Endothelial cell of umbilical vein (primary cell): ENCODE measurements around the gene ST8SIA1. TPM values are rescaled to one million over a fixed set of nuclear protein-coding genes. Genes with fewer than 3 reads are reported as not detected.

Experiments used
- BruUV-seq: library from RNA; stranded (reverse); fragments of 400-500 nt; replicated peaks from 2 replicates; lab custom pipeline; 2021; lab: Mats Ljungman, UMichigan
- CTCF ChIA-PET: fragments of 300-600, 350-600 bp; sonication (Branson Sonifier 250); formaldehyde crosslinking; loops from one replicate; lab custom pipeline; 2021; ENCODE audit warnings: antibody characterized with exemption, inconsistent platforms; lab: Charles Lee
- POLR2A ChIA-PET: fragments of 300-600, 350-600 bp; sonication (Branson Sonifier 250); formaldehyde crosslinking; loops from one replicate; lab custom pipeline; 2021; ENCODE audit warnings: antibody characterized with exemption, inconsistent platforms; lab: Charles Lee
- DNase-seq: peaks from one replicate; pipeline ENCODE4 v3.0.0-alpha.2; 2011; ENCODE audit warnings: low read depth, low spot score
- FAIRE-seq: peaks from 2 replicates; lab custom pipeline; 2011; peaks lifted over from hg19 to GRCh38; lab: Jason Lieb, UNC
- H2AFZ ChIP-seq: 2 replicates; pipeline ENCODE4 v1.6.0; 2012; ENCODE audit warnings: low read depth, low read length, control low read depth, inconsistent platforms
- H3K27ac ChIP-seq: 2 replicates; pipeline ENCODE4 v1.5.1; 2011; ENCODE audit warnings: low read depth, mild to moderate bottlenecking, control low read depth, low read length, moderate library complexity; ENCODE audit not compliant: insufficient read depth
- H3K27me3 ChIP-seq, 2 experiments: 2 replicates each; pipeline versions ENCODE4 v1.6.0 to v1.6.1; 2011; ENCODE audit warnings: low read length in 2 of 2, mixed read lengths in 1 of 2; ENCODE audit not compliant: control insufficient read depth in 2 of 2, insufficient read depth in 2 of 2
- H3K36me3 ChIP-seq, 2 experiments: 2 replicates in 1 of 2; 3 replicates in 1 of 2; pipeline ENCODE4 v1.5.1; 2011; ENCODE audit warnings: low read length in 2 of 2, mild to moderate bottlenecking in 1 of 2, moderate library complexity in 1 of 2; ENCODE audit not compliant: control insufficient read depth in 2 of 2, insufficient read depth in 2 of 2; ENCODE audit errors: extremely low read depth in 1 of 2
- H3K4me1 ChIP-seq: 3 replicates; pipeline ENCODE4 v1.5.1; 2011; ENCODE audit warnings: mild to moderate bottlenecking, low read length; ENCODE audit not compliant: control insufficient read depth, insufficient read depth; ENCODE audit errors: extremely low read depth
- H3K4me2 ChIP-seq: 2 replicates; pipeline ENCODE4 v1.6.1; 2011; ENCODE audit warnings: low read length, control low read depth, mixed read lengths; ENCODE audit not compliant: insufficient read depth
- H3K4me3 ChIP-seq, 3 experiments: fragments of 200-600 bp in 1 of 3; sonication (generic), shearing (Covaris generic) in 1 of 3; replicated peaks in 1 of 3; 2 replicates each; pipeline ENCODE4 v1.5.1; 2011 to 2016; ENCODE audit warnings: control low read depth in 3 of 3, low read length in 3 of 3, mild to moderate bottlenecking in 2 of 3, inconsistent platforms in 1 of 3, low read depth in 1 of 3, moderate library complexity in 1 of 3; ENCODE audit not compliant: insufficient read depth in 1 of 3
- H3K79me2 ChIP-seq: 2 replicates; pipeline ENCODE4 v1.6.0; 2012; ENCODE audit warnings: low read length, inconsistent platforms; ENCODE audit not compliant: control insufficient read depth, insufficient read depth
- H3K9ac ChIP-seq: replicated peaks from 2 replicates; pipeline ENCODE3; 2011; ENCODE audit warnings: low read length, control low read depth; ENCODE audit not compliant: insufficient read depth; ENCODE audit errors: extremely low read depth
- H3K9me1 ChIP-seq: replicated peaks from 3 replicates; pipeline ENCODE4 v1.6.0; 2011; ENCODE audit warnings: mild to moderate bottlenecking, low read length; ENCODE audit not compliant: control insufficient read depth, insufficient read depth; ENCODE audit errors: extremely low read depth
- H3K9me3 ChIP-seq: replicated peaks from 2 replicates; pipeline ENCODE4 v1.5.1; 2012; ENCODE audit warnings: low read length, inconsistent platforms; ENCODE audit not compliant: control insufficient read depth, insufficient read depth
- H4K20me1 ChIP-seq: replicated peaks from 2 replicates; pipeline ENCODE3; 2011; ENCODE audit warnings: mild to moderate bottlenecking, low read length; ENCODE audit not compliant: control insufficient read depth, insufficient read depth; ENCODE audit errors: extremely low read depth
- EZH2 ChIP-seq: IDR thresholded peaks from 2 replicates; pipeline ENCODE4 v1.6.1; 2012; ENCODE audit warnings: borderline replicate concordance, low read depth, mild to moderate bottlenecking, moderate library complexity, low read length, inconsistent platforms; ENCODE audit not compliant: severe bottlenecking
- FOS ChIP-seq: IDR thresholded peaks from 2 replicates; pipeline ENCODE4 v1.6.1; 2011; ENCODE audit warnings: mild to moderate bottlenecking, low read length, moderate library complexity, borderline replicate concordance; ENCODE audit not compliant: insufficient read depth
- GATA2 ChIP-seq: IDR thresholded peaks from 2 replicates; pipeline ENCODE4 v1.7.0; 2011; ENCODE audit warnings: low read depth, mild to moderate bottlenecking, moderate library complexity, mixed read lengths, low read length; ENCODE audit not compliant: insufficient read length, insufficient read depth
- JUN ChIP-seq: IDR thresholded peaks from 2 replicates; pipeline ENCODE4 v1.6.1; 2011; ENCODE audit warnings: borderline replicate concordance, low read depth; ENCODE audit not compliant: insufficient read length, insufficient read depth
- MYC ChIP-seq: IDR thresholded peaks from one replicate; pipeline ENCODE4 v1.6.1; 2011; ENCODE audit warnings: mild to moderate bottlenecking, low read depth, low read length
- POLR2A ChIP-seq: IDR thresholded peaks from 2 replicates; pipeline ENCODE4 v1.6.1; 2012; ENCODE audit warnings: low read depth, mild to moderate bottlenecking, control low read depth, low read length
- POLR2AphosphoS5 ChIP-seq: IDR thresholded peaks from 2 replicates; pipeline ENCODE4 v1.6.1; 2012; ENCODE audit warnings: low read depth, mild to moderate bottlenecking, control low read depth, low read length, moderate library complexity; ENCODE audit not compliant: insufficient read depth
- dilution Hi-C: fragments of 300-500 bp; cut with MboI; formaldehyde crosslinking; loops from one replicate; pipeline ENCODE4 v1.15.0; 2019; ENCODE audit warnings: low sequenced_read_pairs; ENCODE audit not compliant: extremely low pct_ligation_motif_present
- intact Hi-C: fragments of 100-400 bp; cut with micrococcal nuclease; formaldehyde crosslinking; loops from one replicate; pipeline ENCODE4 v1.10.0; 2022
- polyA plus RNA-seq, 4 experiments: library from polyadenylated mRNA; depleted of rRNA in 3 of 4; stranded (reverse) in 3 of 4; unstranded in 1 of 4; fragments of >200 nt; gene quantifications; 2 replicates each; pipeline versions ENCODE4 v1.2.1 to v1.2.3, GENCODE V29; 2011 to 2012; ENCODE audit warnings: missing spikeins in 1 of 4
- total RNA-seq: library from RNA; stranded (reverse); gene quantifications from 2 replicates; pipeline ENCODE4 v1.2.3, GENCODE V29; 2021
- TF ChIP-seq, protein P1 (sequence below), 2 donors: IDR thresholded peaks; 1 replicate in 1 of 2; 2 replicates in 1 of 2; pipeline ENCODE4 v1.5.1; 2011; ENCODE audit warnings: low read length in 2 of 2, mild to moderate bottlenecking in 2 of 2, moderate library complexity in 2 of 2, control low read depth in 1 of 2, inconsistent platforms in 1 of 2, low read depth in 1 of 2; ENCODE audit not compliant: insufficient read depth in 1 of 2; ENCODE audit errors: extremely low read depth in 1 of 2
- TF ChIP-seq, protein P2 (sequence below): IDR thresholded peaks from 2 replicates; pipeline ENCODE4 v1.6.1; 2011; ENCODE audit not compliant: insufficient read depth, insufficient read length

Gene ST8SIA1
- total and polyA plus RNA-seq, 2 donors (not counting 3 experiments of a cell fraction or from before 2014, with no cell fraction given), result not detected

DNA sequence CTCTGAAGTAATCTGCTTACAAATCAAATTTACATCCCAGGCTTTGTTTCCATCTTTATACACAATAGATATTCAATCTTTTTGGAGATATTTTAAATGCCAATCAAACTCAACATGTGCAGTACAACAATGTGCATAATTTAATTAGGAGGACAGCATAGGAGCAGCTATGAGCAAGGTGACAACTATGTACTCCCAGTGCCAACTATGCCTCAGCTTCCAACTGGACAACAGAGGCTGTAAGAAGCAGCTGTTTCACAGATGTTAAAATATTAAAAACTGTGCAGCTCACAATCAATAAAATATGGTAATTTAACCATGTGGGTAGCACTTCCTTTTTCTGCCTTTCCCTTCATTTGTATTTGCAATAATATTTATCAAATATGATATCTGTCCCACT is 99.9 kb downstream of the ST8SIA1 start:
- Histone ChIP-seq H3K79me2 (no peaks in the 10 kb centered on the region), H3K4me1 (no peaks in the 10 kb centered on the region), H3K4me3 (no peak overlapping the region), H3K27me3 (peaks cover 5 to 7% of the 10 kb centered on the region in 2 experiments), H2AFZ (no peak overlapping the region), H3K4me2 (no peak overlapping the region), H3K36me3 (no peaks in the 10 kb centered on the region), H3K9me1 (no peaks in the 10 kb centered on the region), H3K9ac (no peak overlapping the region), H4K20me1 (no peaks in the 10 kb centered on the region), H3K9me3 (no peaks in the 10 kb centered on the region), H3K27ac (no peak overlapping the region)
- intact Hi-C loops, result no loop called here
- no TSS peak for BruUV-seq
- no peak for TF ChIP-seq FOS
- TF ChIP-seq, protein P1, sequence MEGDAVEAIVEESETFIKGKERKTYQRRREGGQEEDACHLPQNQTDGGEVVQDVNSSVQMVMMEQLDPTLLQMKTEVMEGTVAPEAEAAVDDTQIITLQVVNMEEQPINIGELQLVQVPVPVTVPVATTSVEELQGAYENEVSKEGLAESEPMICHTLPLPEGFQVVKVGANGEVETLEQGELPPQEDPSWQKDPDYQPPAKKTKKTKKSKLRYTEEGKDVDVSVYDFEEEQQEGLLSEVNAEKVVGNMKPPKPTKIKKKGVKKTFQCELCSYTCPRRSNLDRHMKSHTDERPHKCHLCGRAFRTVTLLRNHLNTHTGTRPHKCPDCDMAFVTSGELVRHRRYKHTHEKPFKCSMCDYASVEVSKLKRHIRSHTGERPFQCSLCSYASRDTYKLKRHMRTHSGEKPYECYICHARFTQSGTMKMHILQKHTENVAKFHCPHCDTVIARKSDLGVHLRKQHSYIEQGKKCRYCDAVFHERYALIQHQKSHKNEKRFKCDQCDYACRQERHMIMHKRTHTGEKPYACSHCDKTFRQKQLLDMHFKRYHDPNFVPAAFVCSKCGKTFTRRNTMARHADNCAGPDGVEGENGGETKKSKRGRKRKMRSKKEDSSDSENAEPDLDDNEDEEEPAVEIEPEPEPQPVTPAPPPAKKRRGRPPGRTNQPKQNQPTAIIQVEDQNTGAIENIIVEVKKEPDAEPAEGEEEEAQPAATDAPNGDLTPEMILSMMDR (IDR thresholded peaks at IDR 0.05; ENCODE audit: extremely low read depth in 1 of 2, insufficient read depth in 1 of 2, low read depth in 1 of 2, low read length in 2 of 2), result no peak
- TF ChIP-seq, protein P2, sequence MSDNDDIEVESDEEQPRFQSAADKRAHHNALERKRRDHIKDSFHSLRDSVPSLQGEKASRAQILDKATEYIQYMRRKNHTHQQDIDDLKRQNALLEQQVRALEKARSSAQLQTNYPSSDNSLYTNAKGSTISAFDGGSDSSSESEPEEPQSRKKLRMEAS, result no peak
- no peak for TF ChIP-seq EZH2
- TF ChIP-seq GATA2, result no peak
- TF ChIP-seq MYC, result no peak
- TF ChIP-seq POLR2AphosphoS5, result no peak
- no peak for TF ChIP-seq JUN
- no peak for TF ChIP-seq POLR2A
- ChIA-PET POLR2A (no interaction called here), CTCF (interaction anchor here (1.3 kb wide), 1 partner anchor 101 kb away, joined by 3 read pairs; no protein-coding TSS in a partner anchor)
- FAIRE-seq (no peak), DNase-seq (no peak)
- dilution Hi-C loops, result no loop called here
